A549 (cell line): Measurements from ENCODE around the gene HLCS. TPM values are rescaled to one million over a fixed set of nuclear protein-coding genes. Genes with fewer than 3 reads are reported as not detected.

Source experiments
- ATAC-seq, 2 experiments: fragments of 200-7000 bp in 1 of 2; fragments of >200 bp in 1 of 2; cut with Nextera tagmentation in 1 of 2; cut with Tn5 transposase in 1 of 2; 3 replicates each; pipeline versions ENCODE4 v1.8.0 to v1.9.1; 2018 to 2020; ENCODE audit warnings: mild to moderate bottlenecking in 1 of 2, moderate library complexity in 1 of 2
- CTCF ChIA-PET: fragments of 300-600 bp; sonication (Branson Sonifier 250); formaldehyde crosslinking; extraction: SDS; loops from one replicate; lab custom pipeline; 2021; ENCODE audit warnings: antibody characterized with exemption, inconsistent platforms; lab: Yijun Ruan, JAX
- POLR2A ChIA-PET: fragments of 350-600 bp; formaldehyde crosslinking; extraction: SDS; loops from one replicate; lab custom pipeline; 2021; ENCODE audit warnings: antibody characterized with exemption, inconsistent platforms; lab: Yijun Ruan, JAX
- DNase-seq, 2 experiments: peaks; one replicate each; pipeline versions ENCODE4 v3.0.0 to v3.0.0-alpha.2; 2011 to 2016; ENCODE audit warnings: low read depth in 1 of 2, low spot score in 1 of 2
- FAIRE-seq: peaks from 2 replicates; lab custom pipeline; 2011; peaks lifted over from hg19 to GRCh38; lab: Jason Lieb, UNC
- H3K27ac ChIP-seq, 2 experiments: fragments of >200 bp; sonication (Bioruptor Twin); formaldehyde crosslinking; 3 replicates each; pipeline ENCODE4 v1.5.1; 2016 to 2017
- H3K4me1 ChIP-seq: fragments of >200 bp; sonication (Bioruptor Twin); formaldehyde crosslinking; 3 replicates; pipeline ENCODE4 v1.6.1; 2016
- H3K4me2 ChIP-seq: fragments of >200 bp; sonication (Bioruptor Twin); formaldehyde crosslinking; 3 replicates; pipeline ENCODE4 v1.6.1; 2016
- H3K4me3 ChIP-seq: fragments of >200 bp; sonication (Bioruptor Twin); formaldehyde crosslinking; 3 replicates; pipeline ENCODE4 v1.5.1; 2016
- H3K9me3 ChIP-seq: fragments of >200 bp; sonication (Bioruptor Twin); formaldehyde crosslinking; 3 replicates; pipeline ENCODE4 v1.6.1; 2016
- BCL3 ChIP-seq: fragments of >200 bp; sonication (Bioruptor Twin); formaldehyde crosslinking; IDR thresholded peaks from 3 replicates; pipeline ENCODE4 v1.6.1; 2016
- BHLHE40 ChIP-seq: IDR thresholded peaks from 2 replicates; pipeline ENCODE4 v1.6.1; 2012; ENCODE audit warnings: low read depth, low read length, inconsistent platforms
- CBX8 ChIP-seq: fragments of 200-600 bp; sonication (generic); IDR thresholded peaks from 2 replicates; pipeline ENCODE4 v1.6.1; 2016
- CHD2 ChIP-seq: fragments of 150-350 bp; IDR thresholded peaks from 2 replicates; pipeline ENCODE4 v1.6.1; 2014; ENCODE audit warnings: low read length; ENCODE audit not compliant: partially characterized antibody
- E2F6 ChIP-seq: IDR thresholded peaks from 2 replicates; pipeline ENCODE4 v1.6.1; 2012; ENCODE audit warnings: low read depth, borderline replicate concordance
- EHF ChIP-seq: fragments of 250-450 bp; sonication (Bioruptor Pico); IDR thresholded peaks from 2 replicates; pipeline ENCODE4 v1.5.0; 2020; ENCODE audit warnings: mild to moderate bottlenecking
- EHMT2 ChIP-seq: fragments of 200-600 bp; sonication (generic); IDR thresholded peaks from 2 replicates; pipeline ENCODE4 v1.6.1; 2016; ENCODE audit warnings: antibody characterized with exemption, low read depth, mild to moderate bottlenecking, moderate library complexity
- EP300 ChIP-seq, 2 experiments: fragments of >200 bp; sonication (Bioruptor Twin); formaldehyde crosslinking; IDR thresholded peaks; 2 replicates in 1 of 2; 3 replicates in 1 of 2; pipeline ENCODE4 v1.6.1; 2016 to 2017
- FOSL2 ChIP-seq, 2 experiments: fragments of 450-650 bp in 1 of 2; fragments of >200 bp in 1 of 2; sonication (Bioruptor Twin) in 1 of 2; formaldehyde crosslinking; IDR thresholded peaks; 2 replicates each; pipeline versions ENCODE4 v1.5.0 to v1.6.1; 2016 to 2020; ENCODE audit warnings: mild to moderate bottlenecking in 1 of 2, moderate library complexity in 1 of 2
- GATA3 ChIP-seq: IDR thresholded peaks from 2 replicates; pipeline ENCODE4 v1.6.1; 2012; ENCODE audit warnings: borderline replicate concordance
- HEYL ChIP-seq: fragments of 250-450 bp; sonication (Bioruptor Pico); IDR thresholded peaks from 2 replicates; pipeline ENCODE4 v1.8.0; 2021; ENCODE audit warnings: mild to moderate bottlenecking, moderate library complexity
- HOXA7 ChIP-seq: fragments of 250-450 bp; sonication (Bioruptor Pico); IDR thresholded peaks from 2 replicates; pipeline ENCODE4 v1.5.0; 2020; ENCODE audit warnings: mild to moderate bottlenecking, moderate library complexity
- HOXB5 ChIP-seq: fragments of 250-450 bp; sonication (Bioruptor Pico); IDR thresholded peaks from 2 replicates; pipeline ENCODE4 v1.5.0; 2020; ENCODE audit warnings: mild to moderate bottlenecking, moderate library complexity
- JUNB ChIP-seq: fragments of >200 bp; sonication (Bioruptor Twin); formaldehyde crosslinking; IDR thresholded peaks from 2 replicates; pipeline ENCODE4 v1.6.1; 2016
- MAX ChIP-seq: IDR thresholded peaks from 2 replicates; pipeline ENCODE4 v1.6.1; 2012
- MAZ ChIP-seq: fragments of 150-350 bp; IDR thresholded peaks from 2 replicates; pipeline ENCODE4 v1.6.1; 2014; ENCODE audit warnings: antibody characterized with exemption, low read depth, low read length, borderline replicate concordance
- MYC ChIP-seq: IDR thresholded peaks from 2 replicates; pipeline ENCODE4 v1.6.1; 2012; ENCODE audit warnings: mild to moderate bottlenecking, inconsistent platforms, low read length, improper control_type of control experiment, borderline replicate concordance
- NFE2L2 ChIP-seq: fragments of 150-350 bp; conservative IDR thresholded peaks from 2 replicates; pipeline ENCODE4 v1.6.1; 2014; ENCODE audit warnings: low read length
- NR3C1 ChIP-seq: fragments of >200 bp; sonication (Bioruptor Twin); formaldehyde crosslinking; IDR thresholded peaks from 3 replicates; pipeline ENCODE4 v1.6.1; 2017
- PBX3 ChIP-seq: IDR thresholded peaks from 2 replicates; pipeline ENCODE4 v1.6.1; 2012
- PHF8 ChIP-seq: fragments of 200-600 bp; sonication (generic); IDR thresholded peaks from 2 replicates; pipeline ENCODE4 v1.6.1; 2016; ENCODE audit warnings: low read depth, mild to moderate bottlenecking, antibody characterized with exemption, moderate library complexity, borderline replicate concordance
- POLR2AphosphoS2 ChIP-seq: conservative IDR thresholded peaks from 2 replicates; pipeline ENCODE4 v1.6.1; 2012; ENCODE audit warnings: low read length, improper control_type of control experiment, inconsistent platforms
- RCOR1 ChIP-seq: fragments of 150-350 bp; IDR thresholded peaks from 2 replicates; pipeline ENCODE4 v1.6.1; 2014; ENCODE audit warnings: antibody characterized with exemption, low read length, low read depth
- REST ChIP-seq: fragments of 200-600 bp; sonication (generic); IDR thresholded peaks from 2 replicates; pipeline ENCODE4 v1.6.1; 2016; ENCODE audit warnings: antibody characterized with exemption, mild to moderate bottlenecking, moderate library complexity
- RFX5 ChIP-seq: fragments of 450-650 bp; IDR thresholded peaks from 2 replicates; pipeline ENCODE4 v1.7.1; 2014; ENCODE audit warnings: antibody characterized with exemption, mild to moderate bottlenecking, moderate library complexity
- SMC3 ChIP-seq: fragments of >200 bp; sonication (Bioruptor Twin); formaldehyde crosslinking; IDR thresholded peaks from 3 replicates; pipeline ENCODE4 v1.6.1; 2018; ENCODE audit warnings: inconsistent platforms
- SREBF2 ChIP-seq: fragments of 450-650 bp; IDR thresholded peaks from 2 replicates; pipeline ENCODE4 v1.6.1; 2014; ENCODE audit warnings: mild to moderate bottlenecking, moderate library complexity
- ZNF302 ChIP-seq: fragments of 250-450 bp; sonication (Bioruptor Pico); IDR thresholded peaks from 2 replicates; pipeline ENCODE4 v1.9.0; 2021; ENCODE audit warnings: inconsistent platforms, mild to moderate bottlenecking, moderate library complexity
- WGBS: methylation state at CpG from one replicate; pipeline ENCODE4 v1.1.6; 2017; ENCODE audit errors: missing lambda C conversion rate; 5-methylcytosine and 5-hydroxymethylcytosine counted together
- polyA plus RNA-seq, 4 experiments: library from polyadenylated mRNA; depleted of rRNA in 3 of 4; stranded (reverse); fragments of >200 nt; fragmentation: RNase III in 1 of 4; extraction: RNeasy Plus Mini Kit Qiagen cat#74134 plus additional on column Dnase treatment in 1 of 4; gene quantifications; 2 replicates in 3 of 4; 3 replicates in 1 of 4; pipeline ENCODE4 v1.2.3, GENCODE V29; 2011 to 2017

Gene HLCS
- polyA plus RNA-seq, 2 of the 4 experiments (the other 2 are of a cell fraction) = 8.4 to 24.3 TPM

- Histone ChIP-seq H3K27ac (no peak overlapping the region), H3K9me3 (no peaks in the 10 kb centered on the region), H3K4me2 (no peak overlapping the region), H3K4me1 (peaks cover 11% of the 10 kb centered on the region; the same call in 2 of the 3 replicates), H3K4me3 (no peak overlapping the region)
- DNase-seq = no peak
- TF ChIP-seq HOXB5 (CRISPR knock-in tag) = no peak
- TF ChIP-seq EHMT2 = no peak
- no peak for TF ChIP-seq JUNB
- TF ChIP-seq CBX8 = no peak
- no peak for TF ChIP-seq RCOR1
- no peak for TF ChIP-seq BCL3
- no peak for TF ChIP-seq EHF (CRISPR knock-in tag)
- no peak for TF ChIP-seq ZNF302 (CRISPR knock-in tag)
- TF ChIP-seq POLR2AphosphoS2 = no peak
- no peak for TF ChIP-seq FOSL2 (IDR thresholded peaks at IDR 0.05)
- TF ChIP-seq FOSL2 (CRISPR knock-in tag; IDR thresholded peaks at IDR 0.05) = no peak
- no peak for TF ChIP-seq MAX
- no peak for TF ChIP-seq HOXA7
- ChIA-PET POLR2A (no interaction called here), CTCF (interaction anchor here (0.7 to 1.3 kb wide), 4 partner anchors 10 to 158 kb away, joined by 3 to 4 read pairs (median 4); no protein-coding TSS in a partner anchor)
- WGBS = 82% methylated on average over 12 of the region's 12 CpGs
- FAIRE-seq = no peak
- ATAC-seq = no peak
Observed at GRCh38 chr21:36759348-36760083, 207.0 kb downstream of the HLCS start.

- peaks cover 32% of the 10 kb centered on the region for H3K4me1 ChIP-seq
- DNase-seq = no peak
- H3K4me2 ChIP-seq = no peak overlapping the region
- ATAC-seq = peak in 1 of 2 experiments; percentile 45; a peak in 1 of 6 replicates
- peak overlapping the region in 1 of 2 experiments; percentile 63; a peak in 3 of 6 replicates for H3K27ac ChIP-seq
- no peak for FAIRE-seq
- H3K9me3 ChIP-seq = no peaks in the 10 kb centered on the region
- H3K4me3 ChIP-seq = no peak overlapping the region
- POLR2A ChIA-PET = no interaction called here
- CTCF ChIA-PET = interaction anchor here (1.2 to 1.8 kb wide), 2 partner anchors 88 to 334 kb away, joined by 3 read pairs; no protein-coding TSS in a partner anchor
- TF ChIP-seq NR3C1 (no peak), RFX5 (no peak), BHLHE40 (no peak), POLR2AphosphoS2 (no peak), CHD2 (no peak)
- 93% methylated on average over 6 of the region's 6 CpGs for WGBS
Observed at GRCh38 chr21:36757196-36757595, 209.3 kb downstream of the HLCS start.

- 70% methylated on average over 7 of the region's 7 CpGs for WGBS
- peak overlapping the region in 1 of 2 experiments; percentile 63; a peak in 2 of 6 replicates for H3K27ac ChIP-seq
- H3K9me3 ChIP-seq = no peaks in the 10 kb centered on the region
- no peak overlapping the region for H3K4me2 ChIP-seq
- POLR2A ChIA-PET = no interaction called here
- peak in 1 of 2 experiments; percentile 46; a peak in 3 of 6 replicates for ATAC-seq
- no peak overlapping the region for H3K4me3 ChIP-seq
- peak in 1 of 2 experiments; percentile 59 for DNase-seq
- no peak for FAIRE-seq
- peaks cover 32% of the 10 kb centered on the region for H3K4me1 ChIP-seq
- CTCF ChIA-PET = interaction anchor here (0.6 to 1.0 kb wide), 2 partner anchors 76 to 98 kb away, joined by 3 read pairs; no protein-coding TSS in a partner anchor
- no peak for TF ChIP-seq EP300 (IDR thresholded peaks at IDR 0.05)
- TF ChIP-seq MAZ = no peak
- TF ChIP-seq EHMT2 = no peak
- no peak for TF ChIP-seq E2F6
- TF ChIP-seq REST = no peak
- no peak for TF ChIP-seq NFE2L2
- TF ChIP-seq SREBF2 = no peak
- no peak for TF ChIP-seq PBX3
- no peak for TF ChIP-seq HEYL (CRISPR knock-in tag)
- TF ChIP-seq GATA3 = no peak
- TF ChIP-seq PHF8 = no peak
- no peak for TF ChIP-seq SMC3
- TF ChIP-seq RCOR1 = no peak
- no peak for TF ChIP-seq MYC
Observed at GRCh38 chr21:36756527-36756926, 209.9 kb downstream of the HLCS start.
